Nephron (organoid): ENCODE results near the gene RPL39L.
A peak's percentile ranks its signal among the peaks of the same experiment; 100 is the strongest.

Source experiments
- H3K27ac Mint-ChIP-seq, 3 experiments: 2 replicates each; pipeline ENCODE4 v1.8.0; 2020; ENCODE audit warnings: mixed read lengths in 3 of 3, mild to moderate bottlenecking in 2 of 3, moderate library complexity in 1 of 3
- H3K27me3 Mint-ChIP-seq: 2 replicates; pipeline ENCODE4 v1.8.0; 2021; ENCODE audit warnings: low read depth, mild to moderate bottlenecking, moderate library complexity, mixed read lengths
- H3K36me3 Mint-ChIP-seq: 2 replicates; pipeline ENCODE4 v1.8.0; 2020; ENCODE audit warnings: low read depth, mixed read lengths
- H3K4me1 Mint-ChIP-seq: 2 replicates; pipeline ENCODE4 v1.8.0; 2020; ENCODE audit warnings: mixed read lengths
- H3K4me3 Mint-ChIP-seq, 3 experiments: 2 replicates each; pipeline ENCODE4 v1.8.0; 2020; ENCODE audit warnings: mild to moderate bottlenecking in 3 of 3, mixed read lengths in 3 of 3, moderate library complexity in 2 of 3
- H3K9me3 Mint-ChIP-seq: 2 replicates; pipeline ENCODE4 v1.8.0; 2020; ENCODE audit warnings: mixed read lengths
- TF ChIP-seq, protein P1 (sequence below), 3 experiments: fragments of 200-600 bp; sonication (generic); IDR thresholded peaks; one replicate each; pipeline ENCODE4 v1.5.0; 2021; ENCODE audit warnings: antibody characterized with exemption in 3 of 3; ENCODE audit not compliant: unreplicated experiment in 3 of 3

The RPL39L gene

DNA sequence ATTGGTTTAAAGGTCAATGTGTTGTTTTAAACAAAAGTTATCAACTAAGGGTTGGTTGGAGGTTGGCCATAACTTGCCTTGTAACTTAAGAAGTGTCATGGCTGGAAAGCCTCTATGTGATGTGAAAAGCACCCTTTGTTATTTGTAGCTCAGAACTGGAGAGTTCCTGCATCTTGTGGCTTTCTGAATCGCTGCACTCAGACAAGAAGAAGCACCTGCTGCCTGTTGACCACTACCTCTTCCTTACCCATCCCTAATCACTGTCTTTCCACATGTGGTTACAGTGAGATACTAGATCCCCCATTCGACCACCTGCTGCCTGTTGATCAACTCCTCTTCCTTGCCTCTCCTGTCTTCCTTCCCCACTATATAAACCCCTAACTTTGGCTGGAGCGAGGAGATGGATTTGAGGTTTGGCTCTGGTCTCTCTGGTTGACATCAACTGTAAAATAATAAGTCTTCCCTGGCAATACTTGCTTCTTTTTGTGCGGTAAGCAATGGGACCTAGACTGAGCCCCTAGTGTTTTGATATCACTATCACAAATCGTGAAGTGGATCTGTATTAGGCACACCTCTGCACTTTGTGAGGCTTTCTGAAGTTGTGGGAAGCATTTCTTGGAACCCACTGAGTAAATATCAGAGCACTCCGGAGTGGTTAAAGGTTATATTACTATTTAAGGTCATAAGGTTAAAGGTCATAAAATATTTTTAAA is 13.8 kb downstream of the RPL39L start:
- peaks cover 35% of the 10 kb centered on the region for H3K36me3 Mint-ChIP-seq
- H3K9me3 Mint-ChIP-seq, result peaks cover 20% of the 10 kb centered on the region
- H3K4me3 Mint-ChIP-seq, result no peak overlapping the region
- TF ChIP-seq, protein P1, sequence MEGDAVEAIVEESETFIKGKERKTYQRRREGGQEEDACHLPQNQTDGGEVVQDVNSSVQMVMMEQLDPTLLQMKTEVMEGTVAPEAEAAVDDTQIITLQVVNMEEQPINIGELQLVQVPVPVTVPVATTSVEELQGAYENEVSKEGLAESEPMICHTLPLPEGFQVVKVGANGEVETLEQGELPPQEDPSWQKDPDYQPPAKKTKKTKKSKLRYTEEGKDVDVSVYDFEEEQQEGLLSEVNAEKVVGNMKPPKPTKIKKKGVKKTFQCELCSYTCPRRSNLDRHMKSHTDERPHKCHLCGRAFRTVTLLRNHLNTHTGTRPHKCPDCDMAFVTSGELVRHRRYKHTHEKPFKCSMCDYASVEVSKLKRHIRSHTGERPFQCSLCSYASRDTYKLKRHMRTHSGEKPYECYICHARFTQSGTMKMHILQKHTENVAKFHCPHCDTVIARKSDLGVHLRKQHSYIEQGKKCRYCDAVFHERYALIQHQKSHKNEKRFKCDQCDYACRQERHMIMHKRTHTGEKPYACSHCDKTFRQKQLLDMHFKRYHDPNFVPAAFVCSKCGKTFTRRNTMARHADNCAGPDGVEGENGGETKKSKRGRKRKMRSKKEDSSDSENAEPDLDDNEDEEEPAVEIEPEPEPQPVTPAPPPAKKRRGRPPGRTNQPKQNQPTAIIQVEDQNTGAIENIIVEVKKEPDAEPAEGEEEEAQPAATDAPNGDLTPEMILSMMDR (IDR thresholded peaks at IDR 0.05; ENCODE audit: unreplicated experiment in 3 of 3), result no peak
- no peak overlapping the region for H3K27ac Mint-ChIP-seq
- no peaks in the 10 kb centered on the region for H3K27me3 Mint-ChIP-seq
- H3K4me1 Mint-ChIP-seq, result no peaks in the 10 kb centered on the region

DNA sequence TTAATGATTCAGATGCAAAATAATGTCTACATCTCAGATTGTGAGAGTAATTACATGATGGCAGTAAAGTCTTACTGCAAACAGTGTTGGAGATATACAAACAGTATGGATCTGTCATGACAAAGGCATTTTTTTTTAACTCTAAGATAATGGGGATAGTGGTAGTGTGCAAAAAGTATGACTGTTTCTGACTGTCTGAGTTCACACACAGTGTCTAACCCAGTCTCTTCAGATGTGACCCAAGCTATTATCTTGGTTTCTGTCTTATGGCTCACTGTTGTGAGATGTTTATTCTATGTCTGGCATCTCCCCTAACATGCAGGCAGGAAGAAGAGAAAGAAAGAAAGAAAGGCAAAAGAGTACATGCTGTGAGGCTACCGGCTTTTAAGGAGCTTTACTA is 17.0 kb downstream of the RPL39L start:
- Mint-ChIP-seq H3K4me1 (no peaks in the 10 kb centered on the region), H3K36me3 (peaks cover 10% of the 10 kb centered on the region), H3K9me3 (peaks cover 5% of the 10 kb centered on the region), H3K4me3 (no peak overlapping the region), H3K27ac (no peak overlapping the region), H3K27me3 (no peaks in the 10 kb centered on the region)
- TF ChIP-seq, protein P1 (IDR thresholded peaks at IDR 0.05; ENCODE audit: unreplicated experiment in 3 of 3), result no peak

DNA sequence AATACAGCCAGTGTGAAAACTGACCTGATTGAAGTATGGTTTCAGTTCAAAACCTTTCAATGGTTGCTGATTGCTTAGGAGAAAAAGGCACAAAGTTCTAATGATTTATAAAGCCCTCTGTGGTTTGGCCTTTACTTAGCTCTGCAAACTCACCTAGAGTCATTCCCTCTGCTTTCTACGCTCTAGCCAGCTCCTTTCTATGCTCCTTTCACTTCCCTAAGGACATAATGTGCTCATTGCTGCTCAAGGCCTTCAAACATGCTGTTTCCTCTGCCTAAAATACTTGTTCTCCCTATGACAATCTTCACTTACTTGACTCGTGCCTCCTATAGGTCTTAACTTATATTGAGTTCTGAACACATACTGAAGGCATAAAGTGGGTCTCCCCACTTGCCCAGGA is 19.0 kb downstream of the RPL39L start:
- no peaks in the 10 kb centered on the region for H3K27me3 Mint-ChIP-seq
- H3K27ac Mint-ChIP-seq, result no peak overlapping the region
- H3K4me1 Mint-ChIP-seq, result no peaks in the 10 kb centered on the region
- H3K36me3 Mint-ChIP-seq, result peaks cover 3% of the 10 kb centered on the region
- H3K9me3 Mint-ChIP-seq, result no peaks in the 10 kb centered on the region
- H3K4me3 Mint-ChIP-seq, result no peak overlapping the region
- TF ChIP-seq, protein P1 (IDR thresholded peaks at IDR 0.05; ENCODE audit: unreplicated experiment in 3 of 3), result no peak

DNA sequence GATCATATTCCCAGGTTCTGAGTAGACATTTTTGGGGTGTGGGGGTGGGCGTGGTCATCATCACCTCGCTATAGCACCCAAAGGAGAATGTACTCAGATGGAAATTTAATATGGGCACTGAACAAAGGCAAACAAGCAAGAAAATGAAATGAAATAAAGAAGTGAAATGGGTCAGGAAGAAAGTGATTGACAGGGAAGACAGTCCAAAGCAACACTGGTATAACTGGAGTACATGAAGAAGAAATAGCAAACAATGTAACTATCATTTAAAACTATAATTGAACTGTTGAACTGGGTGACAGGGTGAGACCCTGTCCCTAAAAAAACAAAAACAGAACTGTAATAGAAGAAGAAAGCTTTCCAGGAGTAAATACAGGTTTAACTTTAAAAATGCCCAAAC is 24.8 kb downstream of the RPL39L start:
- H3K36me3 Mint-ChIP-seq, result no peaks in the 10 kb centered on the region
- H3K4me1 Mint-ChIP-seq, result no peaks in the 10 kb centered on the region
- H3K27ac Mint-ChIP-seq, result no peak overlapping the region
- H3K9me3 Mint-ChIP-seq, result no peaks in the 10 kb centered on the region
- H3K4me3 Mint-ChIP-seq, result no peak overlapping the region
- TF ChIP-seq, protein P1 (IDR thresholded peaks at IDR 0.05; ENCODE audit: unreplicated experiment in 3 of 3), result no peak
- no peaks in the 10 kb centered on the region for H3K27me3 Mint-ChIP-seq

DNA sequence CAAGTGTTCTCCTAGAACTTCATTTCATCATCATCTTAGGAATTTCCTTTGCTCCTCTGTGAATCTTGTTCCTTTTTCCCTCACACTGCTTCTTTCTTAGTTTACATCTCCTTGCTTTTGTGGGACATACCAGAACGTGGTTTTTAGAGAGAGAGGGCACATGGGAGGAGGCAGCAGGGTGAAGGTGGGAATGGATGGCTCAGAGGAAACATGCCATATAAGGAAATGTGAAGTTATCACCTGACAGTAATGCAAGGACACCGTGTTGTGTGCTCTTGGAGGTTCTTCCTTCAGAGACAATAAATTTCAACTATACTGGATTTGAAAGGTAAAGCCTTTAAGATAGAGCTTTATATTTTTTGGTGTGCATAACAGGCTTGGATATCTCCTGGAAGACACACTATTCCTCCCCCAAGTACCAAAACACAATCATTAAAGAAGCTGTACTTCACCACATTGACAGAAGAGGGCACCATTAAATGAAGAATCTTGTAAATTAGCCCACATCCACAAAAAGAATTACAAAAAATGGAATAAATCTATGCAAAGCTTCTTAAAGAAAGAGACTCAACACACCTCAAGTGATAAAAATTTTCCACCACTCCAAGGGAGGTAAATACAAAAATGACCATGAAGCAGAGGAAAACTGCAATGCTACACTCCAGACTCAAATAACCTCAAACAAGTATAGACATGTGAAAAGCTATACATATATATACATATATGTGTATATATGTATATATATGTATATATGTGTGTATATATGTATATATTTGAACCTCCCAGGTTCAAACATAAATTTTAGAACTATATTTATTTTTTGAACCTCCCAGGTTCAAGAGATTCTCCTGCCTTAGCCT is 26.1 kb downstream of the RPL39L start:
- H3K36me3 Mint-ChIP-seq, result no peaks in the 10 kb centered on the region
- no peaks in the 10 kb centered on the region for H3K4me1 Mint-ChIP-seq
- no peak overlapping the region for H3K27ac Mint-ChIP-seq
- H3K9me3 Mint-ChIP-seq, result no peaks in the 10 kb centered on the region
- no peak overlapping the region for H3K4me3 Mint-ChIP-seq
- TF ChIP-seq, protein P1 (IDR thresholded peaks at IDR 0.05; ENCODE audit: unreplicated experiment in 3 of 3), result peak; percentile 44 to 54 (median 51)
- no peaks in the 10 kb centered on the region for H3K27me3 Mint-ChIP-seq
